Activated CD4-positive, alpha-beta T cell treated with anti-CD3 and anti-CD28 coated beads, Interleukin-2, amount 10 ng/mL, durations not matched to agents 24 days and 14 days (primary cell): ENCODE measurements around the gene ERFE. TPM values are rescaled to one million over a fixed set of nuclear protein-coding genes. Genes with fewer than 3 reads are reported as not detected.

Experiments used
- DNase-seq: peaks from one replicate; pipeline ENCODE4 v3.0.0; 2022
- H3K27ac Mint-ChIP-seq: one replicate; pipeline ENCODE4 v1.8.0; 2022; ENCODE audit warnings: mild to moderate bottlenecking, mixed read lengths
- H3K27me3 Mint-ChIP-seq: one replicate; pipeline ENCODE4 v1.8.0; 2022; ENCODE audit warnings: mixed read lengths
- H3K36me3 Mint-ChIP-seq: one replicate; pipeline ENCODE4 v1.8.0; 2022; ENCODE audit warnings: low read depth, mild to moderate bottlenecking, mixed read lengths
- H3K4me1 Mint-ChIP-seq: one replicate; pipeline ENCODE4 v1.8.0; 2021; ENCODE audit warnings: mixed read lengths
- H3K4me3 Mint-ChIP-seq: one replicate; pipeline ENCODE4 v1.8.0; 2022; ENCODE audit warnings: mild to moderate bottlenecking, moderate library complexity, mixed read lengths
- H3K9me3 Mint-ChIP-seq: one replicate; pipeline ENCODE4 v1.8.0; 2021; ENCODE audit warnings: mixed read lengths
- intact Hi-C: fragments of 100-400 bp; cut with micrococcal nuclease; formaldehyde crosslinking; loops from one replicate; pipeline ENCODE4 v1.15.1; 2023
- total RNA-seq: library from RNA; stranded (reverse); gene quantifications from 2 replicates; pipeline ENCODE4 v1.2.3, GENCODE V29; 2022

Gene ERFE
- total RNA-seq, 1 donor from 2014 or later: 0.37 TPM

GRCh38 chr2:238161291-238162051 lies 2.7 kb downstream of the ERFE start:
- Mint-ChIP-seq H3K27ac (no peak overlapping the region), H3K9me3 (no peaks in the 10 kb centered on the region), H3K27me3 (peaks cover 36% of the 10 kb centered on the region), H3K4me1 (peaks cover 4% of the 10 kb centered on the region), H3K4me3 (no peak overlapping the region), H3K36me3 (no peaks in the 10 kb centered on the region)
- intact Hi-C loops: loop anchor here (5.0 kb wide), 1 partner anchor 101 kb away; no protein-coding TSS in a partner anchor
- DNase-seq: no peak

GRCh38 chr2:238162251-238162845 lies 3.6 kb downstream of the ERFE start:
- no peaks in the 10 kb centered on the region for H3K36me3 Mint-ChIP-seq
- intact Hi-C loops: loop anchor here (5.0 kb wide), 1 partner anchor 100 kb away; no protein-coding TSS in a partner anchor

GRCh38 chr2:238162846-238163441 lies 4.2 kb downstream of the ERFE start:
- no peak for DNase-seq
- no peaks in the 10 kb centered on the region for H3K36me3 Mint-ChIP-seq
- no peaks in the 10 kb centered on the region for H3K9me3 Mint-ChIP-seq
- no peak overlapping the region for H3K27ac Mint-ChIP-seq
- intact Hi-C loops: loop anchor here (5.0 kb wide), 1 partner anchor 99 kb away; no protein-coding TSS in a partner anchor
- H3K4me3 Mint-ChIP-seq: no peak overlapping the region
- peaks cover 4% of the 10 kb centered on the region for H3K4me1 Mint-ChIP-seq
- peaks cover 36% of the 10 kb centered on the region for H3K27me3 Mint-ChIP-seq

More at GRCh38 chr2:238162251-238162845, 3.6 kb downstream of the ERFE start:
- no peak for DNase-seq
- Mint-ChIP-seq H3K4me1 (peaks cover 4% of the 10 kb centered on the region), H3K4me3 (no peak overlapping the region), H3K27me3 (peaks cover 36% of the 10 kb centered on the region), H3K27ac (no peak overlapping the region), H3K9me3 (no peaks in the 10 kb centered on the region)

- H3K36me3 Mint-ChIP-seq: peaks cover 3% of the 10 kb centered on the region
- no peaks in the 10 kb centered on the region for H3K9me3 Mint-ChIP-seq
- no peak overlapping the region for H3K4me3 Mint-ChIP-seq
- peaks cover 36% of the 10 kb centered on the region for H3K27me3 Mint-ChIP-seq
- no peak overlapping the region for H3K27ac Mint-ChIP-seq
- intact Hi-C loops: loop anchor here (5.0 kb wide), 1 partner anchor 99 kb away; no protein-coding TSS in a partner anchor
- DNase-seq: no peak
- H3K4me1 Mint-ChIP-seq: peaks cover 4% of the 10 kb centered on the region
Observed at GRCh38 chr2:238163481-238164198, 4.9 kb downstream of the ERFE start.

- Mint-ChIP-seq H3K9me3 (no peaks in the 10 kb centered on the region), H3K4me3 (no peak overlapping the region), H3K4me1 (no peaks in the 10 kb centered on the region), H3K27me3 (peaks cover 29% of the 10 kb centered on the region), H3K27ac (no peak overlapping the region), H3K36me3 (peaks cover 10% of the 10 kb centered on the region)
- intact Hi-C loops: loop anchor here (5.0 kb wide), 1 partner anchor 97 kb away; no protein-coding TSS in a partner anchor
- no peak for DNase-seq
Observed at GRCh38 chr2:238164906-238165287, 6.1 kb downstream of the ERFE start.

- H3K9me3 Mint-ChIP-seq: no peaks in the 10 kb centered on the region
- H3K27me3 Mint-ChIP-seq: peaks cover 28% of the 10 kb centered on the region
- no peak for DNase-seq
- peaks cover 14% of the 10 kb centered on the region for H3K36me3 Mint-ChIP-seq
- H3K4me3 Mint-ChIP-seq: no peak overlapping the region
- H3K4me1 Mint-ChIP-seq: no peaks in the 10 kb centered on the region
- H3K27ac Mint-ChIP-seq: no peak overlapping the region
- intact Hi-C loops: no loop called here
Observed at GRCh38 chr2:238165288-238165921, 6.6 kb downstream of the ERFE start.

GRCh38 chr2:238166391-238167343 lies 7.9 kb downstream of the ERFE start:
- Mint-ChIP-seq H3K9me3 (no peaks in the 10 kb centered on the region), H3K27ac (no peak overlapping the region), H3K4me1 (no peaks in the 10 kb centered on the region), H3K36me3 (peaks cover 19% of the 10 kb centered on the region), H3K4me3 (no peak overlapping the region), H3K27me3 (peaks cover 17% of the 10 kb centered on the region)
- DNase-seq: no peak
- intact Hi-C loops: no loop called here

- no peak for DNase-seq
- intact Hi-C loops: no loop called here
- H3K27ac Mint-ChIP-seq: no peak overlapping the region
- H3K4me3 Mint-ChIP-seq: no peak overlapping the region
- no peaks in the 10 kb centered on the region for H3K4me1 Mint-ChIP-seq
- H3K9me3 Mint-ChIP-seq: no peaks in the 10 kb centered on the region
- peaks cover 12% of the 10 kb centered on the region for H3K27me3 Mint-ChIP-seq
- peaks cover 23% of the 10 kb centered on the region for H3K36me3 Mint-ChIP-seq
Observed at GRCh38 chr2:238167344-238167715, 8.6 kb downstream of the ERFE start.

- Mint-ChIP-seq H3K27ac (no peak overlapping the region), H3K9me3 (no peaks in the 10 kb centered on the region), H3K4me3 (no peak overlapping the region), H3K27me3 (peaks cover 11% of the 10 kb centered on the region), H3K36me3 (peaks cover 25% of the 10 kb centered on the region), H3K4me1 (no peaks in the 10 kb centered on the region)
- DNase-seq: no peak
- intact Hi-C loops: no loop called here
Observed at GRCh38 chr2:238167761-238168160, 9.0 kb downstream of the ERFE start.

- peaks cover 9% of the 10 kb centered on the region for H3K27me3 Mint-ChIP-seq
Observed at GRCh38 chr2:238168196-238169047, 9.7 kb downstream of the ERFE start.

GRCh38 chr2:238169048-238169707 lies 10.4 kb downstream of the ERFE start:
- Mint-ChIP-seq H3K4me1 (no peaks in the 10 kb centered on the region), H3K36me3 (peaks cover 34% of the 10 kb centered on the region), H3K27me3 (peaks cover 9% of the 10 kb centered on the region), H3K4me3 (no peak overlapping the region), H3K27ac (no peak overlapping the region), H3K9me3 (no peaks in the 10 kb centered on the region)
- DNase-seq: no peak
- intact Hi-C loops: no loop called here

More at GRCh38 chr2:238168196-238169047, 9.7 kb downstream of the ERFE start:
- H3K9me3 Mint-ChIP-seq: no peaks in the 10 kb centered on the region
- no peak for DNase-seq
- H3K4me3 Mint-ChIP-seq: no peak overlapping the region
- H3K36me3 Mint-ChIP-seq: peaks cover 32% of the 10 kb centered on the region
- intact Hi-C loops: no loop called here
- H3K27ac Mint-ChIP-seq: no peak overlapping the region
- H3K4me1 Mint-ChIP-seq: no peaks in the 10 kb centered on the region
